C4-2B (cell line): Measurements from ENCODE around the gene FOXJ2.
"Not testable (repeated sequence)": the region's sequence is repeated elsewhere in the genome, so short reads cannot be mapped to it uniquely, and the experiment has no call there.

ENCODE experiments used
- CTCF ChIP-seq: fragments of 450-650 bp; conservative IDR thresholded peaks from 2 replicates; pipeline ENCODE4 v1.5.1; 2017; ENCODE audit warnings: mild to moderate bottlenecking
- ZFX ChIP-seq: fragments of 450-650 bp; IDR thresholded peaks from 2 replicates; pipeline ENCODE4 v1.6.1; 2017

- not testable (repeated sequence) for TF ChIP-seq CTCF, ZFX
These were observed 49.1 kb upstream of the FOXJ2 start for GRCh38 chr12:7983460-7983859.
